Psoas muscle (tissue), 8 donors: ENCODE measurements around the gene CYP1B1. TPM values are rescaled to one million over a fixed set of nuclear protein-coding genes. Genes with fewer than 3 reads are reported as not detected.
A peak's percentile ranks its signal among the peaks of the same experiment; 100 is the strongest.

Experiments
- ATAC-seq, 4 donors: fragments of 200-7000 bp; cut with Tn5 transposase; one replicate each; pipeline ENCODE4 v1.9.1; 2020; ENCODE audit warnings: moderate library complexity in 3 of 4, mild to moderate bottlenecking in 2 of 4
- DNase-seq, 2 donors: peaks; one replicate each; pipeline ENCODE4 v3.0.0-alpha.2; 2020
- H3K27ac ChIP-seq: fragments of 200-600 bp; one replicate; pipeline ENCODE4 v1.8.0; 2022
- H3K27me3 ChIP-seq, 3 donors: fragments of 200-600 bp in 1 of 3; one replicate each; pipeline versions ENCODE4 v1.6.1 to v1.8.0; 2013 to 2022; ENCODE audit warnings: low read length in 2 of 3, mild to moderate bottlenecking in 2 of 3, moderate library complexity in 1 of 3; ENCODE audit not compliant: insufficient read depth in 3 of 3
- H3K36me3 ChIP-seq, 2 donors: fragments of 200-600 bp in 1 of 2; one replicate each; pipeline versions ENCODE4 v1.6.1 to v1.8.0; 2013 to 2022; ENCODE audit warnings: low read depth in 1 of 2, mild to moderate bottlenecking in 1 of 2, moderate library complexity in 1 of 2; ENCODE audit not compliant: insufficient read depth in 1 of 2
- H3K4me1 ChIP-seq: fragments of 200-600 bp; one replicate; pipeline ENCODE4 v1.8.0; 2022
- H3K4me3 ChIP-seq: fragments of 200-600 bp; one replicate; pipeline ENCODE4 v1.8.0; 2022; ENCODE audit warnings: mild to moderate bottlenecking
- H3K9me3 ChIP-seq: fragments of 200-600 bp; one replicate; pipeline ENCODE4 v1.8.0; 2022
- WGBS, 3 donors: extraction: QIAGEN DNeasy Blood & Tissue Kit; methylation state at CpG; one replicate each; pipeline versions ENCODE4 v1.1.6 to v1.1.7; 2013; 5-methylcytosine and 5-hydroxymethylcytosine counted together
- intact Hi-C, 2 donors: fragments of 100-400 bp; cut with DNase I; formaldehyde crosslinking; loops; one replicate each; pipeline versions ENCODE4 v1.11.0 to v1.14.2; 2022
- polyA plus RNA-seq, 3 donors: library from polyadenylated mRNA; stranded (reverse); fragments of 200-250 nt; gene quantifications; one replicate each; pipeline ENCODE4 v1.2.3, GENCODE V29; 2013
- total RNA-seq, 4 donors: library from RNA; stranded (reverse); fragmentation: NEBNext Ultra II Directional in 2 of 4; extraction: Animal tissue kit (Norgen Biotek cat#: 25700) in 2 of 4; gene quantifications; one replicate each; pipeline versions ENCODE4 v1.2.1 to v1.2.4, GENCODE V29; 2021 to 2023
- TF ChIP-seq, protein P1 (sequence below): fragments of 200-600 bp; IDR thresholded peaks from one replicate; pipeline ENCODE4 v1.8.0; 2022; ENCODE audit warnings: antibody characterized with exemption
- donor health status: healthy with polysubstance abuse.
- donor health status: DM: no; HTN: no; CAD: no; lungs with moderate emphysema.
- donor health status: Bipolar disorder and iron deficiency.
- donor health status: healthy.
- donor health status: DM: yes; HTN: yes; CAD: no.
- donor health status: DM: no; HTN: no; CAD: no.
- donor health status: DM: no; HTN: no; CAD: no.
- donor health status: DM: yes; HTN: yes; CAD: no.

CYP1B1 gene
- total and polyA plus RNA-seq, 7 donors: 1.1 to 53.1 (median 6.8) TPM

DNA sequence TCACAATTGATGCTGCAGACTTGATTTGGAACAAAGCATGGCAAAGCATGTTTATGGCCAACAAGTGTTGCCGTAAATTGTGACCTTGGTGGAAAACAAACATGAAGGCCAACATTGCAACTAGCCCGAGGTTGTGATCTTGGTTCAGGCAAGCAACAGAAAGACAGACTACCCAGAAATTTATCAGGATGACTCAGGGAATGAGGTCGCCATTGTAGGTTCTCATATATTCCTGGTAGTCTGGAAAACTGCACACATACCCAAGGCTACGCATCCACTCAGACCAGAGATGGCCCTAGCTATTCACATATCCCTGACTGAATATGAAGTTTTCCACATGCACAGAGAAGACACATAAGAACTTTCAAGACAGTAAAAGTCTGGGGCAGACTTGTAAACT is 30.1 kb downstream of the CYP1B1 start:
- no peak for DNase-seq
- H3K9me3 ChIP-seq: no peaks in the 10 kb centered on the region
- H3K4me1 ChIP-seq: no peaks in the 10 kb centered on the region
- intact Hi-C loops: no loop called here
- no peaks in the 10 kb centered on the region for H3K27me3 ChIP-seq
- no peak overlapping the region for H3K27ac ChIP-seq
- WGBS, 3 donors: 80 to 85% (median 80%) methylated on average over 4 of the region's 4 CpGs
- ATAC-seq: no peak
- no peaks in the 10 kb centered on the region for H3K36me3 ChIP-seq
- H3K4me3 ChIP-seq: no peak overlapping the region
- TF ChIP-seq, protein P1, sequence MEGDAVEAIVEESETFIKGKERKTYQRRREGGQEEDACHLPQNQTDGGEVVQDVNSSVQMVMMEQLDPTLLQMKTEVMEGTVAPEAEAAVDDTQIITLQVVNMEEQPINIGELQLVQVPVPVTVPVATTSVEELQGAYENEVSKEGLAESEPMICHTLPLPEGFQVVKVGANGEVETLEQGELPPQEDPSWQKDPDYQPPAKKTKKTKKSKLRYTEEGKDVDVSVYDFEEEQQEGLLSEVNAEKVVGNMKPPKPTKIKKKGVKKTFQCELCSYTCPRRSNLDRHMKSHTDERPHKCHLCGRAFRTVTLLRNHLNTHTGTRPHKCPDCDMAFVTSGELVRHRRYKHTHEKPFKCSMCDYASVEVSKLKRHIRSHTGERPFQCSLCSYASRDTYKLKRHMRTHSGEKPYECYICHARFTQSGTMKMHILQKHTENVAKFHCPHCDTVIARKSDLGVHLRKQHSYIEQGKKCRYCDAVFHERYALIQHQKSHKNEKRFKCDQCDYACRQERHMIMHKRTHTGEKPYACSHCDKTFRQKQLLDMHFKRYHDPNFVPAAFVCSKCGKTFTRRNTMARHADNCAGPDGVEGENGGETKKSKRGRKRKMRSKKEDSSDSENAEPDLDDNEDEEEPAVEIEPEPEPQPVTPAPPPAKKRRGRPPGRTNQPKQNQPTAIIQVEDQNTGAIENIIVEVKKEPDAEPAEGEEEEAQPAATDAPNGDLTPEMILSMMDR: no peak

DNA sequence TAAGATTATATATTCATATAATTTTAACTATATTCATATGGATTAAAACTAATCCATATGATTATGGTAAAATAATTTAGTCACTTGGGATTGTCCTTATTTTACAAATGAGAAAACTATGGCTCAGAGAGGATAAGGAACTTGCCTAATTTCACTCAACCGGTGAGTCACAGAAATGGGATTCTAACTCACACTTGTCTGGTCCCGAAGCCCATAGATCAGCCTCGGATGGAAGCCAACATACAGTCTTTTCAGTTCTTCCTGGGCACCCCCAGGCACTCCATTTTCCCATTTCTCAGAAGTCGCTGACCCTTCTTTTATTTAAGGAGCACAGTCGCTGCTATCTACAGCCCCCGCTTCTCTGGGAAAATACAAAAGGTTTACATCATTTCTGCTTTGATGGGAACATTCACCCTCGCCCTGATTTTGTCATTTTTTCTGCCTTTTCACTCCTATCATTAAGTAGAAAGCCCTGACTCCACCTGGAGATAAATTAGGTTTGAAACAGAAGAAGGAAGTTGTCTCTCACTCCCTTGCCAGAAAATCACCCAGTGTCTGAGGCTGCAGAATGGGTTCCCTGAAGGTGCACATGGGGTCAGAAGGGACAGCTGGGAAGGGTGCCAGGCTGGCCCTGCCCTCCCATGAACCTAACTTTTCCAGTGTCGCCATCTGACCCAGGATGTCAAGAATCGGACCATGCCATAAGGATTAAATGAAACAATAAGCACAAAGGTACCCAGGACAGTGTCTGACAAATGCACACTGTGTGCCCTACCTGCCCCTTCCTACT is 36.6 kb downstream of the CYP1B1 start:
- no peaks in the 10 kb centered on the region for H3K4me1 ChIP-seq
- TF ChIP-seq, protein P1: no peak
- no peaks in the 10 kb centered on the region for H3K36me3 ChIP-seq
- ATAC-seq: no peak
- DNase-seq: no peak
- intact Hi-C loops: loop anchor here in 1 of 2 donors (2.0 kb wide), 1 partner anchor 75 kb away; no protein-coding TSS in a partner anchor
- 70 to 88% (median 78%) methylated on average over 9 of the region's 9 CpGs for WGBS, 3 donors
- H3K27ac ChIP-seq: no peak overlapping the region
- H3K4me3 ChIP-seq: no peak overlapping the region
- H3K9me3 ChIP-seq: no peaks in the 10 kb centered on the region
- H3K27me3 ChIP-seq: peaks cover 0 to 11% (median 0%) of the 10 kb centered on the region in 3 donors

DNA sequence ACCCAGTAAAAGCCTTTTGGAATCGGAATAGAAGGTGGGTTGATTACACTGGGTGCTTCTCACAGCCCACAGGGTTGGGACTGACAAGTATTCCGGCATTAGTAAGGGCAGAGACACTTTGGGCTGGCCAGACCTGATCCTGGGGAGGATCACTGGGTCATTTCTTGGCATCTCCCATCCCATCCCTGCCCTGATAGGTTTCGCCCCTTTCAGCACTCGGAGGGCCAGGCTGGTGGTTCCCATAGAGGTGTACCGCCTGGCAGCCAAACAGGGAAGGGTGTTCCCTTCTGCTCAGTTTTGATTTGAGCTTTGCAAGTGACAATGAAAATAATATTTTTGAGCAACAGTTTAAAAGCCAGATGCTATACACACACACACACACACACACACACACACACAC is 37.3 kb downstream of the CYP1B1 start:
- H3K4me3 ChIP-seq: peak overlapping the region; percentile 62
- 45 to 61% (median 49%) methylated on average over 5 of the region's 5 CpGs for WGBS, 3 donors
- peaks cover 0 to 11% (median 0%) of the 10 kb centered on the region in 3 donors for H3K27me3 ChIP-seq
- no peak overlapping the region for H3K27ac ChIP-seq
- no peaks in the 10 kb centered on the region for H3K4me1 ChIP-seq
- intact Hi-C loops: loop anchor here in 1 of 2 donors (2.0 kb wide), 1 partner anchor 76 kb away; no protein-coding TSS in a partner anchor
- TF ChIP-seq, protein P1: no peak
- DNase-seq: no peak
- H3K36me3 ChIP-seq: no peaks in the 10 kb centered on the region
- peak in 3 of 4 donors; percentile 36 to 37 (median 37) for ATAC-seq
- H3K9me3 ChIP-seq: no peaks in the 10 kb centered on the region

DNA sequence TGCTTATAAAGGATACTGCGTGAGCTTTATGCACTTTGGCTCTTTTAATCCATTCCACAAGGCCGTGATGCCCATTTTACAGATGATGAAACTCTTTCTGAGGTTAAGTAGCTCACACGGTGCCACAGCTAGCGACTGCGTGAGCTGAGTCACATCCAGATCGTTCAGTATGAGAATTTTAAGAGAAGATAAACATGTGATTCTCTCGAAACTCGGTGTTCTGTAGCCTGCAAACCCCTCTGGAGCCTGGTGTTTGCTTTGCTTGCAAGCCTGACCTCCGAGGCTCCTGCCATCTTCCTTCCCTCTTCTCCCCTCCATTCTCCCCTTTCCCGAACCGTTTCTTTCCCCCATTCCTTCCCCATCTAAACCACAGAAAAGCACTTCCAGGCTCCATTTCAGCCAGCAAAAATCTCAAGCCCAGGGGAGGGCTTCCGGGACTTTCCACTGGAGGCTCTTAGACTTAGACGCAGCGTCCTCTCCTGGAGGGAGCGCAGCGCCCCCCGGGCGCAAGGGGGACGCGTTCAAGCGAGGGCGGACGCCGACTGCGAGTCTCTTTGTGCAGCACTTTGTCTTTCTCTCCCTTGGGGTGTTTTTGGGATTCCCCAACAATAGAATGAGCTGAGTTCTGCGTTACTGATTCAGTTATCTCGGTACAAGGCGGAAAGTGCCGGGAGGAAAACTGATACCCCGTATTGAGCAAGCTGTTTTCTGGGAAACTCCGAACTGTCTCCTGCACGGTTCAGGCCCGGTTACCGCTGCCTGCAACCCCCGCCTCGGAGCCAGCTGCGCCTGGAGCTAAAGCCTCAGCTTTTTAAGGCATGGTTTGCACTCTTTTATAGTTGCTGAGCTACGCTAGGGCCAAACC is 38.0 kb downstream of the CYP1B1 start:
- Histone ChIP-seq H3K27ac (peak overlapping the region; percentile 47), H3K36me3 (no peaks in the 10 kb centered on the region), H3K4me3 (peak overlapping the region; percentile 62), H3K27me3 (peaks cover 0 to 11% (median 0%) of the 10 kb centered on the region in 3 donors), H3K9me3 (no peaks in the 10 kb centered on the region), H3K4me1 (no peaks in the 10 kb centered on the region)
- TF ChIP-seq, protein P1: peak; percentile 22
- ATAC-seq: peak; percentile 81 to 96 (median 86)
- intact Hi-C loops: loop anchor here in 1 of 2 donors (2.0 kb wide), 1 partner anchor 77 kb away; no protein-coding TSS in a partner anchor
- 11 to 16% (median 13%) methylated on average over 38 of the region's 38 CpGs for WGBS, 3 donors
- peak; percentile 42 to 75 for DNase-seq
